Panc1 (cell line): Measurements from ENCODE around the gene MEGF6. TPM values are rescaled to one million over a fixed set of nuclear protein-coding genes. Genes with fewer than 3 reads are reported as not detected.

Source experiments
- ATAC-seq: fragments of 200-7000 bp; cut with Tn5 transposase; 2 replicates; pipeline ENCODE4 v1.9.1; 2020; ENCODE audit warnings: mild to moderate bottlenecking, moderate library complexity
- BruUV-seq: library from RNA; stranded (reverse); fragments of 400-500 nt; replicated peaks from 2 replicates; lab custom pipeline; 2021; lab: Mats Ljungman, UMichigan
- CTCF ChIA-PET: fragments of 300-600 bp; sonication (Branson Sonifier 250); formaldehyde crosslinking; loops from one replicate; lab custom pipeline; 2022; ENCODE audit warnings: antibody characterized with exemption; lab: Charles Lee
- POLR2A ChIA-PET: fragments of 300-600 bp; sonication (Branson Sonifier 250); formaldehyde crosslinking; loops from one replicate; lab custom pipeline; 2022; ENCODE audit warnings: antibody characterized with exemption; lab: Charles Lee
- DNase-seq: peaks from one replicate; pipeline ENCODE4 v3.0.0-alpha.2; 2010; ENCODE audit warnings: low read depth, low spot score
- H3K27ac ChIP-seq: 2 replicates; pipeline ENCODE4 v1.5.1; 2011; ENCODE audit warnings: mild to moderate bottlenecking, low read length, inconsistent platforms
- H3K27me3 ChIP-seq: fragments of 200-500 bp; sonication (Bioruptor generic); 2 replicates; pipeline ENCODE4 v1.6.0; 2014; ENCODE audit warnings: low read length, inconsistent platforms; ENCODE audit not compliant: control insufficient read depth, insufficient read depth
- H3K36me3 ChIP-seq: fragments of 200-500 bp; sonication (Bioruptor generic); 2 replicates; pipeline ENCODE4 v1.5.1; 2014; ENCODE audit warnings: inconsistent platforms, mild to moderate bottlenecking, low read length, moderate library complexity; ENCODE audit not compliant: control insufficient read depth, insufficient read depth
- H3K4me1 ChIP-seq: 2 replicates; pipeline ENCODE4 v1.5.1; 2011; ENCODE audit warnings: inconsistent platforms, mild to moderate bottlenecking, low read length, moderate library complexity; ENCODE audit not compliant: control insufficient read depth, insufficient read depth
- H3K4me3 ChIP-seq, 2 experiments: 2 replicates each; pipeline ENCODE4 v1.5.1; 2011 to 2012; ENCODE audit warnings: low read depth in 2 of 2, low read length in 2 of 2, mild to moderate bottlenecking in 2 of 2, inconsistent platforms in 1 of 2, moderate library complexity in 1 of 2
- H3K9me3 ChIP-seq: fragments of 200-500 bp; sonication (Bioruptor generic); 2 replicates; pipeline ENCODE4 v1.5.1; 2014; ENCODE audit warnings: low read depth, mild to moderate bottlenecking, inconsistent platforms, low read length, moderate library complexity; ENCODE audit not compliant: control insufficient read depth, insufficient read depth
- CTCF ChIP-seq: fragments of 450-650 bp; IDR thresholded peaks from 2 replicates; pipeline ENCODE4 v1.5.1; 2017; ENCODE audit warnings: mild to moderate bottlenecking
- POLR2AphosphoS5 ChIP-seq: IDR thresholded peaks from 2 replicates; pipeline ENCODE4 v1.6.1; 2012; ENCODE audit warnings: mild to moderate bottlenecking, low read depth, low read length, moderate library complexity
- REST ChIP-seq, 2 experiments: IDR thresholded peaks; 2 replicates each; pipeline ENCODE4 v1.6.1; 2011 to 2012; ENCODE audit warnings: low read depth in 2 of 2, control low read depth in 1 of 2, low read length in 1 of 2, mild to moderate bottlenecking in 1 of 2, moderate library complexity in 1 of 2; ENCODE audit not compliant: insufficient read depth in 1 of 2
- SIN3A ChIP-seq: IDR thresholded peaks from 2 replicates; pipeline ENCODE4 v1.6.1; 2012; ENCODE audit warnings: low read depth, mild to moderate bottlenecking, low read length, moderate library complexity, borderline replicate concordance; ENCODE audit not compliant: insufficient read depth
- TCF7L2 ChIP-seq: IDR thresholded peaks from 2 replicates; pipeline ENCODE4 v1.6.1; 2011; ENCODE audit warnings: mild to moderate bottlenecking, low read depth, low read length, inconsistent platforms
- in situ Hi-C: cut with HindIII; loops from 2 replicates; pipeline ENCODE4 v1.10.0; 2016; ENCODE audit warnings: low sequenced_read_pairs, low pct_unique_long_range_greater_than_20kb
- intact Hi-C: fragments of 100-400 bp; cut with micrococcal nuclease; formaldehyde crosslinking; loops from one replicate; pipeline ENCODE4 v1.10.0; 2022; ENCODE audit not compliant: unreplicated experiment
- total RNA-seq: library from RNA; stranded (reverse); gene quantifications from one replicate; pipeline ENCODE4 v1.2.1, GENCODE V29; 2021; ENCODE audit not compliant: unreplicated experiment

Gene MEGF6
- total RNA-seq, 1 experiment from 2014 or later, result 32.6 TPM

- H3K9me3 ChIP-seq, result no peaks in the 10 kb centered on the region
- no peaks in the 10 kb centered on the region for H3K4me1 ChIP-seq
- intact Hi-C loops, result no loop called here
- H3K27me3 ChIP-seq, result no peaks in the 10 kb centered on the region; the same call in 1 of the 2 replicates
- in situ Hi-C loops, result no loop called here
- ChIA-PET CTCF (interaction anchor here (1.1 kb wide), 1 partner anchor 12 kb away, joined by 3 read pairs; no protein-coding TSS in a partner anchor), POLR2A (interaction anchor here (0.6 kb wide), 1 partner anchor 111 kb away, joined by 3 read pairs; no protein-coding TSS in a partner anchor)
- BruUV-seq, result no TSS peak
- no peak for DNase-seq
- no peak for ATAC-seq
- no peak overlapping the region for H3K4me3 ChIP-seq
- TF ChIP-seq POLR2AphosphoS5 (no peak), REST (IDR thresholded peaks at IDR 0.05; ENCODE audit: insufficient read depth in 1 of 2, low read depth in 2 of 2, low read length in 1 of 2) (no peak), CTCF (no peak), TCF7L2 (no peak), SIN3A (no peak)
- H3K36me3 ChIP-seq, result no peaks in the 10 kb centered on the region
- H3K27ac ChIP-seq, result no peak overlapping the region
These were observed 170.4 kb downstream of the MEGF6 start for GRCh38 chr1:3440711-3441409.

GRCh38 chr1:3440300-3440681 is 171.0 kb downstream of the MEGF6 start:
- in situ Hi-C loops, result no loop called here
- H3K27ac ChIP-seq, result no peak overlapping the region
- no peak overlapping the region for H3K4me3 ChIP-seq
- DNase-seq, result no peak
- H3K9me3 ChIP-seq, result no peaks in the 10 kb centered on the region
- no peak for TF ChIP-seq TCF7L2
- no peak for TF ChIP-seq CTCF
- TF ChIP-seq SIN3A, result no peak
- no peak for TF ChIP-seq POLR2AphosphoS5
- no peak for TF ChIP-seq REST (IDR thresholded peaks at IDR 0.05; ENCODE audit: insufficient read depth in 1 of 2, low read depth in 2 of 2, low read length in 1 of 2)
- intact Hi-C loops, result no loop called here
- H3K4me1 ChIP-seq, result no peaks in the 10 kb centered on the region
- no peak for ATAC-seq
- ChIA-PET CTCF (interaction anchor here (0.6 to 1.1 kb wide), 3 partner anchors 12 to 198 kb away, joined by 3 to 7 read pairs (median 3); no protein-coding TSS in a partner anchor), POLR2A (no interaction called here)
- H3K36me3 ChIP-seq, result no peaks in the 10 kb centered on the region
- no peaks in the 10 kb centered on the region; the same call in 1 of the 2 replicates for H3K27me3 ChIP-seq
- no TSS peak for BruUV-seq
